GM12875 (cell line): Measurements from ENCODE around the gene SEC22C.

Experiments used
- H3K4me3 ChIP-seq: one replicate; pipeline ENCODE4 v1.5.1; 2011; ENCODE audit warnings: low read depth, low read length, control low read depth
- CTCF ChIP-seq: IDR thresholded peaks from 2 replicates; pipeline ENCODE4 v1.5.1; 2011; ENCODE audit warnings: low read depth, mild to moderate bottlenecking, control low read depth, inconsistent platforms, low read length, moderate library complexity, borderline replicate concordance; ENCODE audit not compliant: insufficient read depth

Gene SEC22C

GRCh38 chr3:42556089-42556632, 25.6 kb downstream of the SEC22C start:
- TF ChIP-seq CTCF, result no peak
- no peak overlapping the region for H3K4me3 ChIP-seq

GRCh38 chr3:42552830-42553229, 28.9 kb downstream of the SEC22C start:
- H3K4me3 ChIP-seq, result no peak overlapping the region
- no peak for TF ChIP-seq CTCF

- H3K4me3 ChIP-seq, result no peak overlapping the region
- TF ChIP-seq CTCF, result no peak
Observed at GRCh38 chr3:42550250-42550649, 31.5 kb downstream of the SEC22C start.

GRCh38 chr3:42549131-42549530, 32.6 kb downstream of the SEC22C start:
- H3K4me3 ChIP-seq, result no peak overlapping the region
- no peak for TF ChIP-seq CTCF

GRCh38 chr3:42547401-42547945, 34.3 kb downstream of the SEC22C start:
- no peak overlapping the region for H3K4me3 ChIP-seq
- peak; percentile 96 for TF ChIP-seq CTCF

- no peak for TF ChIP-seq CTCF
- H3K4me3 ChIP-seq, result no peak overlapping the region
Observed at GRCh38 chr3:42546691-42547213, 35.0 kb downstream of the SEC22C start.

- no peak for TF ChIP-seq CTCF
- H3K4me3 ChIP-seq, result no peak overlapping the region
Observed at GRCh38 chr3:42545284-42545900, 36.4 kb downstream of the SEC22C start.
